Panc1 (cell line): ENCODE measurements around the gene INTS4.

Experiments
- CTCF ChIP-seq: fragments of 450-650 bp; IDR thresholded peaks from 2 replicates; pipeline ENCODE4 v1.5.1; 2017; ENCODE audit warnings: mild to moderate bottlenecking
- TCF7L2 ChIP-seq: IDR thresholded peaks from 2 replicates; pipeline ENCODE4 v1.6.1; 2011; ENCODE audit warnings: mild to moderate bottlenecking, low read depth, low read length, inconsistent platforms

- no peak for TF ChIP-seq CTCF
- TF ChIP-seq TCF7L2: no peak
Measured at GRCh38 chr11:78032090-78032489, 37.6 kb upstream of the INTS4 start.
